Measurements from ENCODE around the gene IL17B. TPM values are rescaled to one million over a fixed set of nuclear protein-coding genes. Genes with fewer than 3 reads are reported as not detected.

The IL17B gene
- total and polyA plus RNA-seq, 2 donors = 0.24 to 1.2 TPM

GRCh38 chr5:149345147-149345891 lies 33.8 kb downstream of the IL17B start, which contains the start of gene GRPEL2:
GRPEL2 (plus strand) TSS chr5:149345499; CDS start chr5:149345540, 41 bp downstream.
- Histone ChIP-seq H3K4me3 (ENCODE audit: low read length in 2 of 2) (peak within 1 kb of the TSS; percentile 80 to 91), H3K27me3 (ENCODE audit: control insufficient read depth in 2 of 2, insufficient read depth in 1 of 2, low read length in 1 of 2) (no peaks in the 10 kb centered on the region), H3K36me3 (ENCODE audit: control insufficient read depth in 2 of 2, insufficient read depth in 2 of 2, low read length in 1 of 2) (peaks cover 13 to 29% of the 10 kb centered on the region in 2 donors), H3K27ac (ENCODE audit: low read depth in 1 of 2, low read length in 1 of 2) (peak within 1 kb of the TSS; percentile 74 to 85), H3K9me3 (ENCODE audit: control insufficient read depth in 2 of 2, insufficient read depth in 1 of 2, low read length in 1 of 2) (no peaks in the 10 kb centered on the region), H3K4me1 (ENCODE audit: control insufficient read depth in 2 of 2, insufficient read depth in 2 of 2, low read length in 2 of 2) (peaks cover 11 to 38% of the 10 kb centered on the region in 2 donors)
- DNase-seq (ENCODE audit: low read depth in 6 of 9, low spot score in 9 of 9) = peak in 8 of 9 donors; percentile 71 to 93 (median 80)
- WGBS = 3% methylated on average over 54 of the region's 54 CpGs

GRCh38 chr5:149344151-149344550 lies 34.9 kb downstream of the IL17B start:
- no peaks in the 10 kb centered on the region for H3K9me3 ChIP-seq (ENCODE audit: control insufficient read depth in 2 of 2, insufficient read depth in 1 of 2, low read length in 1 of 2)

GRCh38 chr5:149341876-149342275 lies 37.2 kb downstream of the IL17B start:
- no peaks in the 10 kb centered on the region for H3K9me3 ChIP-seq (ENCODE audit: control insufficient read depth in 2 of 2, insufficient read depth in 1 of 2, low read length in 1 of 2)
- no peaks in the 10 kb centered on the region for H3K27me3 ChIP-seq (ENCODE audit: control insufficient read depth in 2 of 2, insufficient read depth in 1 of 2, low read length in 1 of 2)
- H3K27ac ChIP-seq (ENCODE audit: low read depth in 1 of 2, low read length in 1 of 2) = no peak overlapping the region
- DNase-seq (ENCODE audit: low read depth in 6 of 9, low spot score in 9 of 9) = no peak
- H3K4me3 ChIP-seq (ENCODE audit: low read length in 2 of 2) = no peak overlapping the region
- H3K4me1 ChIP-seq (ENCODE audit: control insufficient read depth in 2 of 2, insufficient read depth in 2 of 2, low read length in 2 of 2) = peaks cover 9 to 17% of the 10 kb centered on the region in 2 donors
- H3K36me3 ChIP-seq (ENCODE audit: control insufficient read depth in 2 of 2, insufficient read depth in 2 of 2, low read length in 1 of 2) = no peaks in the 10 kb centered on the region

More at GRCh38 chr5:149344151-149344550, 34.9 kb downstream of the IL17B start:
- no peak for DNase-seq (ENCODE audit: low read depth in 6 of 9, low spot score in 9 of 9)
- Histone ChIP-seq H3K27ac (ENCODE audit: low read depth in 1 of 2, low read length in 1 of 2) (no peak overlapping the region), H3K4me3 (ENCODE audit: low read length in 2 of 2) (no peak overlapping the region), H3K36me3 (ENCODE audit: control insufficient read depth in 2 of 2, insufficient read depth in 2 of 2, low read length in 1 of 2) (peaks cover 5 to 17% of the 10 kb centered on the region in 2 donors), H3K4me1 (ENCODE audit: control insufficient read depth in 2 of 2, insufficient read depth in 2 of 2, low read length in 2 of 2) (peaks cover 11 to 38% of the 10 kb centered on the region in 2 donors), H3K27me3 (ENCODE audit: control insufficient read depth in 2 of 2, insufficient read depth in 1 of 2, low read length in 1 of 2) (no peaks in the 10 kb centered on the region)
- 93% methylated on average over 2 of the region's 2 CpGs for WGBS

GRCh38 chr5:149340920-149341319 lies 38.2 kb downstream of the IL17B start:
- DNase-seq (ENCODE audit: low read depth in 6 of 9, low spot score in 9 of 9) = no peak
- Histone ChIP-seq H3K27me3 (ENCODE audit: control insufficient read depth in 2 of 2, insufficient read depth in 1 of 2, low read length in 1 of 2) (no peaks in the 10 kb centered on the region), H3K36me3 (ENCODE audit: control insufficient read depth in 2 of 2, insufficient read depth in 2 of 2, low read length in 1 of 2) (no peaks in the 10 kb centered on the region)

GRCh38 chr5:149338364-149338763 lies 40.7 kb downstream of the IL17B start:
- Histone ChIP-seq H3K27ac (ENCODE audit: low read depth in 1 of 2, low read length in 1 of 2) (no peak overlapping the region), H3K4me3 (ENCODE audit: low read length in 2 of 2) (no peak overlapping the region), H3K4me1 (ENCODE audit: control insufficient read depth in 2 of 2, insufficient read depth in 2 of 2, low read length in 2 of 2) (no peaks in the 10 kb centered on the region), H3K36me3 (ENCODE audit: control insufficient read depth in 2 of 2, insufficient read depth in 2 of 2, low read length in 1 of 2) (no peaks in the 10 kb centered on the region), H3K27me3 (ENCODE audit: control insufficient read depth in 2 of 2, insufficient read depth in 1 of 2, low read length in 1 of 2) (no peaks in the 10 kb centered on the region), H3K9me3 (ENCODE audit: control insufficient read depth in 2 of 2, insufficient read depth in 1 of 2, low read length in 1 of 2) (no peaks in the 10 kb centered on the region)
- no peak for DNase-seq (ENCODE audit: low read depth in 6 of 9, low spot score in 9 of 9)
- WGBS = 94% methylated on average over 1 of the region's 1 CpG

More at GRCh38 chr5:149340920-149341319, 38.2 kb downstream of the IL17B start:
- Histone ChIP-seq H3K4me3 (ENCODE audit: low read length in 2 of 2) (no peak overlapping the region), H3K9me3 (ENCODE audit: control insufficient read depth in 2 of 2, insufficient read depth in 1 of 2, low read length in 1 of 2) (no peaks in the 10 kb centered on the region), H3K4me1 (ENCODE audit: control insufficient read depth in 2 of 2, insufficient read depth in 2 of 2, low read length in 2 of 2) (peaks cover 2 to 11% of the 10 kb centered on the region in 2 donors), H3K27ac (ENCODE audit: low read depth in 1 of 2, low read length in 1 of 2) (no peak overlapping the region)
- WGBS = 92% methylated on average over 1 of the region's 1 CpG

- no peak overlapping the region for H3K27ac ChIP-seq (ENCODE audit: low read depth in 1 of 2, low read length in 1 of 2)
- no peaks in the 10 kb centered on the region for H3K27me3 ChIP-seq (ENCODE audit: control insufficient read depth in 2 of 2, insufficient read depth in 1 of 2, low read length in 1 of 2)
- DNase-seq (ENCODE audit: low read depth in 6 of 9, low spot score in 9 of 9) = no peak
- WGBS = 94% methylated on average over 4 of the region's 4 CpGs
- H3K36me3 ChIP-seq (ENCODE audit: control insufficient read depth in 2 of 2, insufficient read depth in 2 of 2, low read length in 1 of 2) = no peaks in the 10 kb centered on the region
- no peaks in the 10 kb centered on the region for H3K9me3 ChIP-seq (ENCODE audit: control insufficient read depth in 2 of 2, insufficient read depth in 1 of 2, low read length in 1 of 2)
- no peak overlapping the region for H3K4me3 ChIP-seq (ENCODE audit: low read length in 2 of 2)
- H3K4me1 ChIP-seq (ENCODE audit: control insufficient read depth in 2 of 2, insufficient read depth in 2 of 2, low read length in 2 of 2) = no peaks in the 10 kb centered on the region
Observed at GRCh38 chr5:149337736-149338135, 41.4 kb downstream of the IL17B start.

- 97% methylated on average over 2 of the region's 2 CpGs for WGBS
- Histone ChIP-seq H3K4me1 (ENCODE audit: control insufficient read depth in 2 of 2, insufficient read depth in 2 of 2, low read length in 2 of 2) (no peaks in the 10 kb centered on the region), H3K27ac (ENCODE audit: low read depth in 1 of 2, low read length in 1 of 2) (no peak overlapping the region), H3K27me3 (ENCODE audit: control insufficient read depth in 2 of 2, insufficient read depth in 1 of 2, low read length in 1 of 2) (no peaks in the 10 kb centered on the region), H3K4me3 (ENCODE audit: low read length in 2 of 2) (no peak overlapping the region), H3K9me3 (ENCODE audit: control insufficient read depth in 2 of 2, insufficient read depth in 1 of 2, low read length in 1 of 2) (no peaks in the 10 kb centered on the region), H3K36me3 (ENCODE audit: control insufficient read depth in 2 of 2, insufficient read depth in 2 of 2, low read length in 1 of 2) (no peaks in the 10 kb centered on the region)
- DNase-seq (ENCODE audit: low read depth in 6 of 9, low spot score in 9 of 9) = no peak
Observed at GRCh38 chr5:149333711-149334443, 45.2 kb downstream of the IL17B start.

- Histone ChIP-seq H3K27me3 (ENCODE audit: control insufficient read depth in 2 of 2, insufficient read depth in 1 of 2, low read length in 1 of 2) (no peaks in the 10 kb centered on the region), H3K9me3 (ENCODE audit: control insufficient read depth in 2 of 2, insufficient read depth in 1 of 2, low read length in 1 of 2) (no peaks in the 10 kb centered on the region), H3K27ac (ENCODE audit: low read depth in 1 of 2, low read length in 1 of 2) (no peak overlapping the region), H3K4me1 (ENCODE audit: control insufficient read depth in 2 of 2, insufficient read depth in 2 of 2, low read length in 2 of 2) (no peaks in the 10 kb centered on the region), H3K4me3 (ENCODE audit: low read length in 2 of 2) (no peak overlapping the region), H3K36me3 (ENCODE audit: control insufficient read depth in 2 of 2, insufficient read depth in 2 of 2, low read length in 1 of 2) (no peaks in the 10 kb centered on the region)
- WGBS = 97% methylated on average over 5 of the region's 5 CpGs
- DNase-seq (ENCODE audit: low read depth in 6 of 9, low spot score in 9 of 9) = no peak
Observed at GRCh38 chr5:149328177-149328576, 50.9 kb downstream of the IL17B start.

GRCh38 chr5:149326611-149327010 lies 52.5 kb downstream of the IL17B start:
- Histone ChIP-seq H3K27ac (ENCODE audit: low read depth in 1 of 2, low read length in 1 of 2) (no peak overlapping the region), H3K9me3 (ENCODE audit: control insufficient read depth in 2 of 2, insufficient read depth in 1 of 2, low read length in 1 of 2) (no peaks in the 10 kb centered on the region), H3K4me1 (ENCODE audit: control insufficient read depth in 2 of 2, insufficient read depth in 2 of 2, low read length in 2 of 2) (peaks cover 0 to 4% of the 10 kb centered on the region in 2 donors), H3K27me3 (ENCODE audit: control insufficient read depth in 2 of 2, insufficient read depth in 1 of 2, low read length in 1 of 2) (no peaks in the 10 kb centered on the region), H3K36me3 (ENCODE audit: control insufficient read depth in 2 of 2, insufficient read depth in 2 of 2, low read length in 1 of 2) (no peaks in the 10 kb centered on the region), H3K4me3 (ENCODE audit: low read length in 2 of 2) (no peak overlapping the region)
- DNase-seq (ENCODE audit: low read depth in 6 of 9, low spot score in 9 of 9) = no peak
- 95% methylated on average over 3 of the region's 3 CpGs for WGBS
